ENCODE measurements around the gene TXLNG. TPM values are rescaled to one million over a fixed set of nuclear protein-coding genes. Genes with fewer than 3 reads are reported as not detected.

TXLNG gene
- total RNA-seq, result 6.3 and 8.5 TPM in 2 replicates

GRCh38 chrX:16786139-16786790 is at the start of gene TXLNG:
Gene TXLNG, plus strand, starts transcription at chrX:16786466. Its CDS starts 22 bp downstream, at chrX:16786488.

GRCh38 chrX:16870095-16870861 is 84.0 kb downstream of the TXLNG start, which contains the start of gene RBBP7:
Gene RBBP7, minus strand, starts transcription at chrX:16870362. Its CDS starts 309 bp downstream, at chrX:16870053.

Other genes starting within 250 kb of the TXLNG start
- gene S100G, start 136.3 kb upstream of the TXLNG start, total RNA-seq, result not detected in 2 replicates
- gene CTPS2, start 73.8 kb upstream of the TXLNG start, total RNA-seq, result 9.0 and 10.7 TPM in 2 replicates
- gene SYAP1, start 66.9 kb upstream of the TXLNG start, total RNA-seq, result 41.0 and 53.8 TPM in 2 replicates
- gene RBBP7, start 83.9 kb downstream of the TXLNG start, total RNA-seq, result 61.2 and 147 TPM in 2 replicates
- 0.38 and 0.85 TPM in 2 replicates for gene REPS2, start 160.2 kb downstream of the TXLNG start, total RNA-seq

Measured in regular cardiac myocyte (primary cell).